Activated CD8-positive, alpha-beta memory T cell treated with anti-CD3 and anti-CD28 coated beads, Interleukin-2, amount 10 ng/mL, durations not matched to agents 7 days and 5 days (primary cell): ENCODE results near the gene NRAP. TPM values are rescaled to one million over a fixed set of nuclear protein-coding genes. Genes with fewer than 3 reads are reported as not detected.

Experiments used
- ATAC-seq: fragments of 150-1000 bp; cut with Tn5 transposase; one replicate; pipeline ENCODE4 v1.10.0; 2021; ENCODE audit warnings: moderate library complexity
- CTCF ChIA-PET: fragments of 350-600 bp; sonication (Branson Sonifier 250); formaldehyde crosslinking; loops from one replicate; lab custom pipeline; 2021; ENCODE audit warnings: antibody characterized with exemption; lab: Charles Lee
- DNase-seq: peaks from one replicate; pipeline ENCODE4 v3.0.0-alpha.2; 2020
- H3K27ac Mint-ChIP-seq: one replicate; pipeline ENCODE4 v1.8.0; 2021; ENCODE audit warnings: mild to moderate bottlenecking, mixed read lengths
- H3K27me3 Mint-ChIP-seq: one replicate; pipeline ENCODE4 v1.8.0; 2021; ENCODE audit warnings: mixed read lengths
- H3K36me3 Mint-ChIP-seq: one replicate; pipeline ENCODE4 v1.8.0; 2021; ENCODE audit warnings: mild to moderate bottlenecking, mixed read lengths
- H3K4me1 Mint-ChIP-seq: one replicate; pipeline ENCODE4 v1.8.0; 2021; ENCODE audit warnings: mixed read lengths
- H3K4me3 Mint-ChIP-seq: one replicate; pipeline ENCODE4 v1.8.0; 2021; ENCODE audit warnings: mild to moderate bottlenecking, moderate library complexity, mixed read lengths
- H3K9me3 Mint-ChIP-seq: one replicate; pipeline ENCODE4 v1.8.0; 2022; ENCODE audit warnings: low read depth, mixed read lengths
- total RNA-seq, 2 experiments: library from RNA; stranded (reverse); gene quantifications; one replicate each; pipeline ENCODE4 v1.2.3, GENCODE V29; 2021

Gene NRAP
- total RNA-seq, 2 experiments from 2014 or later: not detected

GRCh38 chr10:113644185-113645120 lies 19.4 kb downstream of the NRAP start:
- ATAC-seq (no peak), DNase-seq (no peak)
- Mint-ChIP-seq H3K4me3 (no peak overlapping the region), H3K27me3 (peaks cover 72% of the 10 kb centered on the region), H3K36me3 (no peaks in the 10 kb centered on the region), H3K4me1 (no peaks in the 10 kb centered on the region), H3K27ac (no peak overlapping the region), H3K9me3 (no peaks in the 10 kb centered on the region)
- CTCF ChIA-PET: no interaction called here

- H3K4me1 Mint-ChIP-seq: no peaks in the 10 kb centered on the region
- H3K36me3 Mint-ChIP-seq: no peaks in the 10 kb centered on the region
- no peaks in the 10 kb centered on the region for H3K9me3 Mint-ChIP-seq
- peaks cover 73% of the 10 kb centered on the region for H3K27me3 Mint-ChIP-seq
- H3K27ac Mint-ChIP-seq: no peak overlapping the region
- DNase-seq (no peak), ATAC-seq (no peak)
- CTCF ChIA-PET: no interaction called here
- H3K4me3 Mint-ChIP-seq: no peak overlapping the region
Observed at GRCh38 chr10:113643183-113643582, 20.7 kb downstream of the NRAP start.

DNA sequence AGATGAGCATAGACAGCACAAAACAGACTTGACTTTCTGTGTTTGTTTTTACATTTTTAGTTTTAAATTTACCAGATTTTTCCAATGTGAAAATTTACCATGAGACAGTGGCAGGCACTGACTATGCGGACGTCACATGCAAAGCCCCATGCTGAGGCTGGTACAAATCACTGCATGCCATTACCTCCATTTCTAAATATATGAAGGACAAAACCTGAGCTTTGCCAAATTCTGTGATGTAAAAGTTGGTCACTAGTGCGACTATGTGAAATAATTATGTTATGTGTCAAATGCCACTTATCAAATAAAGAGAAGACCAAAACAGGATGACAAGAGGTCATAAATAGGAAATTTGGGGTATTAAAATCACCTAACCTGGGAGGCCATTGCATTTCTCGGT lies 22.1 kb downstream of the NRAP start:
- Mint-ChIP-seq H3K4me3 (no peak overlapping the region), H3K27ac (no peak overlapping the region), H3K4me1 (no peaks in the 10 kb centered on the region), H3K27me3 (peaks cover 68% of the 10 kb centered on the region), H3K36me3 (no peaks in the 10 kb centered on the region), H3K9me3 (no peaks in the 10 kb centered on the region)
- CTCF ChIA-PET: no interaction called here
- DNase-seq (no peak), ATAC-seq (no peak)

DNA sequence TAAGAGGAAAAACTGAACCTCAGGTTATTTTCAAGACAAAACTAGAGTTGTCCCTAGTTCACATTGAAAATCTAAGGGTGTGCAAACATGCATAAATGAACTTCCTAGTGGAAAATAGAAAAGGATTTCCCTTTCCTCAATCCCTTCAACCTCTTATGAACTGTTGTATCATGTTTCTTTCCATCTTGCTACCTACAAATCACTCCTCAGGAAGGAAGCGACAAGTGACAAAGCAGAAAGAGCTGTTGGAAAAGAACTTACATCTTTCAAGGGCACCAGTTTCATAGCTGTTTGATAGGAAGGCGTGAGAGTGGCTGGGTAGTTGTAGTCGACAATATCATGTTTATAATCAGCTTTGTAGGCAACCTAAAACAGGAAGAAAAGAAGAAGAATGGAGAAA lies 23.9 kb downstream of the NRAP start:
- H3K4me1 Mint-ChIP-seq: no peaks in the 10 kb centered on the region
- no peaks in the 10 kb centered on the region for H3K9me3 Mint-ChIP-seq
- ATAC-seq (no peak), DNase-seq (no peak)
- CTCF ChIA-PET: no interaction called here
- H3K27ac Mint-ChIP-seq: no peak overlapping the region
- H3K27me3 Mint-ChIP-seq: peaks cover 54% of the 10 kb centered on the region
- no peaks in the 10 kb centered on the region for H3K36me3 Mint-ChIP-seq
- no peak overlapping the region for H3K4me3 Mint-ChIP-seq

- Mint-ChIP-seq H3K9me3 (no peaks in the 10 kb centered on the region), H3K27me3 (peaks cover 12% of the 10 kb centered on the region), H3K27ac (no peak overlapping the region), H3K36me3 (no peaks in the 10 kb centered on the region), H3K4me1 (no peaks in the 10 kb centered on the region), H3K4me3 (no peak overlapping the region)
- CTCF ChIA-PET: no interaction called here
- DNase-seq (no peak), ATAC-seq (no peak)
Observed at GRCh38 chr10:113631684-113632367, 32.0 kb downstream of the NRAP start.

- Mint-ChIP-seq H3K9me3 (no peaks in the 10 kb centered on the region), H3K27me3 (peaks cover 18% of the 10 kb centered on the region), H3K4me1 (no peaks in the 10 kb centered on the region), H3K36me3 (no peaks in the 10 kb centered on the region), H3K27ac (no peak overlapping the region), H3K4me3 (no peak overlapping the region)
- CTCF ChIA-PET: no interaction called here
- ATAC-seq (no peak), DNase-seq (no peak)
Observed at GRCh38 chr10:113630929-113631533, 32.8 kb downstream of the NRAP start.

GRCh38 chr10:113628607-113629153 lies 35.2 kb downstream of the NRAP start:
- no peaks in the 10 kb centered on the region for H3K9me3 Mint-ChIP-seq
- H3K27me3 Mint-ChIP-seq: peaks cover 20% of the 10 kb centered on the region
- no peak for DNase-seq
- ATAC-seq: no peak
- CTCF ChIA-PET: no interaction called here
- no peaks in the 10 kb centered on the region for H3K36me3 Mint-ChIP-seq
- no peak overlapping the region for H3K27ac Mint-ChIP-seq
- H3K4me1 Mint-ChIP-seq: no peaks in the 10 kb centered on the region
- H3K4me3 Mint-ChIP-seq: no peak overlapping the region

DNA sequence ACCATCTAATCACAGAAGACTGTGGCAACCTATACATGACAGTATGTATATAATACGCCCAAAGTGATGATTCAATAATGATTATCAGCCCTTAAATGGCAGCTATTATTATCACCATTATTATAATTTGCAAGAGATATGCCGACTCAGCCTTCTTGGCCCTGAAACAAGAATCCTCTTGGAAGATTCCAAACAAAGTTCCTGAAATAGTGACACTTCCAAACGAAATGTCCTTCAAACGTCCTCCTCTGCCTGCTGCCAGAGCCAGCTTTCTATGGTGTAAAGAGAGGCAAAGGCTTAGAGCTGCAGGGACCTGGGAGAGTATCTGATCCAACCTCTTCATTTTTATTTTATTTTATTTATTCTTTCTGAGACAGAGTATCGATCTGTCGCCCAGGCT lies 36.0 kb downstream of the NRAP start:
- H3K4me3 Mint-ChIP-seq: no peak overlapping the region
- ATAC-seq (no peak), DNase-seq (no peak)
- H3K4me1 Mint-ChIP-seq: no peaks in the 10 kb centered on the region
- no peaks in the 10 kb centered on the region for H3K9me3 Mint-ChIP-seq
- peaks cover 20% of the 10 kb centered on the region for H3K27me3 Mint-ChIP-seq
- CTCF ChIA-PET: no interaction called here
- H3K36me3 Mint-ChIP-seq: no peaks in the 10 kb centered on the region
- no peak overlapping the region for H3K27ac Mint-ChIP-seq

DNA sequence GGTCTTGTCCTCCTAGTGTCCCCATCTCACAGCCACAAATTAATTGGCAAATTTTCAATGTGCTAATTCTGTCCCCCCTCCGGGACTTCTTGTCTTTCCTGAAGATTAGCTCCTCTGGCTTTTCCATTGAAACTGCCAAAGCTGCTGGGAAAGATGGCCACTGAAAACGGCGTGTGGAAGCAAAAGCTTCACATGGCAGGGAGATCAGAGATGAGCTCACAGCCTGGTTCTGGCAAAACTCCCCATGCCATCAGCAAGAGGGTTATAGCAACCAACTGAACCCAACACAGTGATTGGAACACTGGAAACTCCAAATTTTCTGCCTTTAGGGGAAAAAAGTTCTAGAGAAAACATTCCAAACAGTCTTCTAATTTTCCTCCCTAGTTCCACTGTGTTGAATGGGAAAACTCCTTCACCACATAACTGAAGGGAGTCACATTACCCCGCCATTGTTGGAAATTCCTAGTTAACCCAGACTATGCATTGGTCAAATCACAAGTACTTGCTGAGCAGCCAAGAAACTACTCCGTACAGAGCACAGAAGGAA lies 37.0 kb downstream of the NRAP start:
- DNase-seq: no peak
- H3K4me1 Mint-ChIP-seq: no peaks in the 10 kb centered on the region
- CTCF ChIA-PET: no interaction called here
- H3K27me3 Mint-ChIP-seq: peaks cover 17% of the 10 kb centered on the region
- H3K9me3 Mint-ChIP-seq: no peaks in the 10 kb centered on the region
- H3K27ac Mint-ChIP-seq: no peak overlapping the region
- H3K36me3 Mint-ChIP-seq: no peaks in the 10 kb centered on the region
- ATAC-seq: no peak
- no peak overlapping the region for H3K4me3 Mint-ChIP-seq

DNA sequence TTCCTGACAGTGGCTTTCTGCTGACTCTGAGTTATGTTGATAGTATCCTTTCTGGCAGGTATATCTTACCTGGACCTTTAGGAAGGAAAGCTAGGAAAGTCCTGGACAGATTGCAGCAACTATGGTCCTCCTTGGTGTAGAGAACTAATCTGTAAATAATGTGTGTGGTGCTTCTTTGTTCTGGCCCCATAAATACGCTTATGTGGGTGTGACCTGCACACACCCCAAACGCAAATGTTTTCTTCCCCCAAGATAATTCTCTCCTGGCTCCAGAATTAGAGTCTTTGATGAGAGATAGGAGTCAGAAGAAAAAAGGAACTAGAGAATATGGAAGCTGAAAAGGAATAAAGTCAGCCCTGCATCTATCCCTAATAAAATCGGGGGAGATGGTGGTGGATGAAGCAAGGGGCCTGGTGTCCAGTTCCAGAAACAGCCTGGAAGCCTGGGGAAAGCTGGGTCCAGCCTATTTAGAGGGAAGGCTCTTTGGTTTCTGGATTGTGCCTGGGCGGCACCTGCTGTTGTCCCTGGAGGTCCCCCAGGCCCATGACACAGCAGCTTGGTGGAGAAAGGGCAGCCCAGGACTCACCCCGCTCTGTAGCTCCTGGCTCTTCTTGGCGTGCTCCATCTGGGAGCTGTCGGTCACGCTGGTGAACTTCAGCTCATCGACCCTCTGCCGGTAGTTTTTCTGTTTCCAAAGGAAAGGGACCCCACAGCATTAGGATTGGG lies 38.2 kb downstream of the NRAP start:
- Mint-ChIP-seq H3K4me1 (no peaks in the 10 kb centered on the region), H3K27me3 (peaks cover 20% of the 10 kb centered on the region), H3K4me3 (no peak overlapping the region), H3K9me3 (no peaks in the 10 kb centered on the region), H3K27ac (no peak overlapping the region), H3K36me3 (no peaks in the 10 kb centered on the region)
- ATAC-seq (no peak), DNase-seq (no peak)
- CTCF ChIA-PET: no interaction called here

DNA sequence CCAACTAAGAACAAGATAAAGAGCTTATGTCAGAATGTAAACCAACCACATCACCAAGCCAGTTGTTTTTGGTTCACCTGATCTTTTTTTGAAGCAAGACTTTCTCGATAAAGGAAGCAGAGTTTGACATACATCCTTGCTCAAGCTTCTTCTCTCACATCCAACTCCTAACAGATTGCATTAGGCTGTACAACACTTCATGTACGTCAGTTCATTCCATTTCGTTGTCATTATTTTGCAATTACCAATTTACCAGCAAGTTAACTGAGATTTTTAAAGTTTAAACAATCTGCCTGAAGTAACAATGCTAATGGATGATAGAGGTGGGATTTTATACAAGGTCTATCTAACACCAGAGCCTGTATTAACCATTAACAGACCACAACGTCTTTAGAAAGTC lies 41.0 kb downstream of the NRAP start:
- Mint-ChIP-seq H3K27me3 (peaks cover 37% of the 10 kb centered on the region), H3K36me3 (no peaks in the 10 kb centered on the region), H3K4me1 (no peaks in the 10 kb centered on the region), H3K27ac (no peak overlapping the region), H3K4me3 (no peak overlapping the region), H3K9me3 (no peaks in the 10 kb centered on the region)
- ATAC-seq (no peak), DNase-seq (no peak)
- CTCF ChIA-PET: no interaction called here

DNA sequence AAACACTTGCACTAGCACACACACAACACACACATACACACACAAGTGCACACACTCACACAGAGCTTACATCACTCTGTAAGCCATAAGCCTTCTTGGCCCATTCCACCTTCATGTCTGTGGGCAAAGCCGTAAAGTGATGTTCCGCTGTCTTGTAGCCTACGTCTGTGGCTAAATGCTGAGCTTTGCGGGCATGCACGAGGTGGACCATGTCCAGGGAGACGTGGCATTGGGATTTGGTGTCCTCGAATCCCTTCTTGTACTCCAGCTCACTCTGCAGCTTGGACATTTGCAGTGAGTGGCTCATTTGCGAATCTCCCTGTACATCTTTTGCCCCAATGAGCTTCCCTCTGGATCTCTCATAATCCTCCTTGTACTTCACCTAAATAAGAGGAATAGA lies 42.0 kb downstream of the NRAP start:
- H3K27ac Mint-ChIP-seq: no peak overlapping the region
- H3K36me3 Mint-ChIP-seq: no peaks in the 10 kb centered on the region
- no peaks in the 10 kb centered on the region for H3K9me3 Mint-ChIP-seq
- CTCF ChIA-PET: no interaction called here
- H3K4me3 Mint-ChIP-seq: no peak overlapping the region
- DNase-seq: no peak
- H3K27me3 Mint-ChIP-seq: peaks cover 44% of the 10 kb centered on the region
- no peaks in the 10 kb centered on the region for H3K4me1 Mint-ChIP-seq
- no peak for ATAC-seq

- CTCF ChIA-PET: no interaction called here
- Mint-ChIP-seq H3K36me3 (no peaks in the 10 kb centered on the region), H3K27me3 (peaks cover 46% of the 10 kb centered on the region), H3K27ac (no peak overlapping the region), H3K4me3 (no peak overlapping the region), H3K9me3 (no peaks in the 10 kb centered on the region), H3K4me1 (no peaks in the 10 kb centered on the region)
- ATAC-seq (no peak), DNase-seq (no peak)
Observed at GRCh38 chr10:113620936-113621335, 42.9 kb downstream of the NRAP start.
